OCI-LY3 (cell line): ENCODE results near the gene OLA1.

Experiments
- EZH2phosphoT487 ChIP-seq: fragments of 200-600 bp; shearing (Covaris generic); IDR thresholded peaks from 2 replicates; pipeline ENCODE4 v1.6.1; 2018; ENCODE audit warnings: antibody characterized with exemption, mixed run types, low read depth
- TF ChIP-seq, protein P1 (sequence below): fragments of 200-600, 300-600 bp; sonication (generic); IDR thresholded peaks from 2 replicates; pipeline ENCODE4 v1.5.1; 2014; ENCODE audit warnings: antibody characterized with exemption, low read length, low read depth

DNA sequence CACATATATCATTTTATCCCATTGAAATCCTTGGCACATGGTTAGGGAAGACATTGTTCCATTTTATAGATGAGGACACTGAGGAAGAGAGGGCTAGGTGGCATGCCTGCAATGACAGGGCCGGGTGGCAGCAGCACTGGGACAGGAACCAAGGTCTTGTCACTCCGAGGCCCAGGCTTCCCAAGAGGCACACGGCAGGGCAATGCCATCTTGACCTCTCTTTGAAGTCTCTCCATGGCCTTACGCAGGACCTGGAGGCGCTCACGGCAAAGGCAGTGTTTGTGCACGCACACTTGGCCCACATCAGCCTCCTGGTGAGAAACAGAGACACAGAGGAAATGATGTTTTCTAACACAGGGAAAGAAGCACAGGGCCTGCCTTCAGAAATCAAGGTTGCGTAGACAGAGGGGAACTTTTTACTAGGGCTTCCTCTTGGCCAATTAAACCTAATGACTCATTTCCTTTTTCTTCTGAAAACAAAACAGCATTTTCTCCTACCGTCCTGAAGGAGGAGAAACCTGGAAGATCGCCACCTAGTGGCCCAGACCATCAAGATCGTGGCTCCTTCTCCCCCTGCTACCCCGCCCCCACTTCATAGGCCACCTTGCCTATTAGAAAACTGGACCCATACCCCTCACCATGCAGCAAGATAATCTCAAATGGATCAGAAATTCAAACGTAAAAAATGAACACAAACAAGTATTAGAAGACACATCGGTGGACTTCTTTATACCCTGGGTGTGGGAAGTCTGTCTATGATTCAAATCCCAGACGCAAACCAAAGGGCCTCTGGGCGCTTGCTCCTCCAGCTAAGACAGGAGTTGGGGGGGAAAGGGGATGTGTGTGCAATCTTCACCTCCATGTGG lies 208.5 kb downstream of the OLA1 start:
- TF ChIP-seq, protein P1, sequence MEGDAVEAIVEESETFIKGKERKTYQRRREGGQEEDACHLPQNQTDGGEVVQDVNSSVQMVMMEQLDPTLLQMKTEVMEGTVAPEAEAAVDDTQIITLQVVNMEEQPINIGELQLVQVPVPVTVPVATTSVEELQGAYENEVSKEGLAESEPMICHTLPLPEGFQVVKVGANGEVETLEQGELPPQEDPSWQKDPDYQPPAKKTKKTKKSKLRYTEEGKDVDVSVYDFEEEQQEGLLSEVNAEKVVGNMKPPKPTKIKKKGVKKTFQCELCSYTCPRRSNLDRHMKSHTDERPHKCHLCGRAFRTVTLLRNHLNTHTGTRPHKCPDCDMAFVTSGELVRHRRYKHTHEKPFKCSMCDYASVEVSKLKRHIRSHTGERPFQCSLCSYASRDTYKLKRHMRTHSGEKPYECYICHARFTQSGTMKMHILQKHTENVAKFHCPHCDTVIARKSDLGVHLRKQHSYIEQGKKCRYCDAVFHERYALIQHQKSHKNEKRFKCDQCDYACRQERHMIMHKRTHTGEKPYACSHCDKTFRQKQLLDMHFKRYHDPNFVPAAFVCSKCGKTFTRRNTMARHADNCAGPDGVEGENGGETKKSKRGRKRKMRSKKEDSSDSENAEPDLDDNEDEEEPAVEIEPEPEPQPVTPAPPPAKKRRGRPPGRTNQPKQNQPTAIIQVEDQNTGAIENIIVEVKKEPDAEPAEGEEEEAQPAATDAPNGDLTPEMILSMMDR: peak; percentile 91
- no peak for TF ChIP-seq EZH2phosphoT487
